HepG2 (cell line): ENCODE data around the gene TMEM134. TPM values are rescaled to one million over a fixed set of nuclear protein-coding genes. Genes with fewer than 3 reads are reported as not detected.

Source experiments
- ATF1 ChIP-seq: IDR thresholded peaks from 2 replicates; pipeline ENCODE4 v1.6.1; 2016; ENCODE audit warnings: mild to moderate bottlenecking, control low read depth
- ATRX ChIP-seq: sonication (generic); formaldehyde crosslinking; IDR thresholded peaks from 2 replicates; pipeline ENCODE4 v1.4.0; 2020; ENCODE audit warnings: missing genetic modification reagents, borderline replicate concordance
- BRCA1 ChIP-seq: sonication (generic); formaldehyde crosslinking; IDR thresholded peaks from 2 replicates; pipeline ENCODE4 v1.4.0; 2020; ENCODE audit warnings: missing genetic modification reagents
- CREB1 ChIP-seq, 2 experiments: fragments of 450-650 bp in 1 of 2; IDR thresholded peaks; 2 replicates each; pipeline ENCODE4 v1.6.1; 2016 to 2017; ENCODE audit warnings: control low read depth in 1 of 2, mild to moderate bottlenecking in 1 of 2, missing compliant biosample characterization in 1 of 2, missing genetic modification characterization in 1 of 2
- GTF3A ChIP-seq: sonication (generic); formaldehyde crosslinking; conservative IDR thresholded peaks from 2 replicates; pipeline ENCODE4 v1.4.0; 2020; ENCODE audit warnings: mild to moderate bottlenecking, missing genetic modification reagents
- KDM2A ChIP-seq: sonication (generic); formaldehyde crosslinking; IDR thresholded peaks from 2 replicates; pipeline ENCODE4 v1.4.0; 2020; ENCODE audit warnings: low read depth, missing genetic modification reagents, borderline replicate concordance
- KDM5B ChIP-seq: sonication (generic); formaldehyde crosslinking; IDR thresholded peaks from 2 replicates; pipeline ENCODE4 v1.4.0; 2020; ENCODE audit warnings: missing genetic modification reagents, mild to moderate bottlenecking, borderline replicate concordance
- KLF9 ChIP-seq: IDR thresholded peaks from 2 replicates; pipeline ENCODE4 v1.6.1; 2016; ENCODE audit warnings: low read depth
- NFYC ChIP-seq: IDR thresholded peaks from 2 replicates; pipeline ENCODE4 v1.6.1; 2016; ENCODE audit warnings: missing genetic modification reagents, missing compliant biosample characterization
- PRDM4 ChIP-seq: sonication (generic); formaldehyde crosslinking; IDR thresholded peaks from 2 replicates; pipeline ENCODE4 v1.9.0; 2021; ENCODE audit warnings: missing genetic modification reagents, borderline replicate concordance
- SIN3A ChIP-seq: IDR thresholded peaks from 2 replicates; pipeline ENCODE4 v1.6.1; 2011; ENCODE audit warnings: low read depth, mild to moderate bottlenecking, control low read depth, low read length, borderline replicate concordance
- XRCC5 ChIP-seq: fragments of 200-400 bp; formaldehyde crosslinking; optimal IDR thresholded peaks from 2 replicates; pipeline ENCODE3; 2017; ENCODE audit warnings: mild to moderate bottlenecking, low read length
- ZFP90 ChIP-seq: sonication (generic); formaldehyde crosslinking; IDR thresholded peaks from 2 replicates; pipeline ENCODE4 v1.8.0; 2022; ENCODE audit warnings: missing genetic modification reagents, mild to moderate bottlenecking, inconsistent platforms, borderline replicate concordance
- ZGPAT ChIP-seq: IDR thresholded peaks from 2 replicates; pipeline ENCODE4 v1.6.1; 2016; ENCODE audit warnings: mild to moderate bottlenecking
- ZNF333 ChIP-seq: sonication (generic); formaldehyde crosslinking; IDR thresholded peaks from 2 replicates; pipeline ENCODE4 v1.4.0; 2020; ENCODE audit warnings: mild to moderate bottlenecking, missing genetic modification reagents, borderline replicate concordance
- ZNF44 ChIP-seq: sonication (generic); formaldehyde crosslinking; IDR thresholded peaks from 2 replicates; pipeline ENCODE4 v1.5.1; 2020; ENCODE audit warnings: mild to moderate bottlenecking, missing genetic modification reagents
- ZSCAN5A ChIP-seq: sonication (generic); formaldehyde crosslinking; IDR thresholded peaks from 2 replicates; pipeline ENCODE4 v1.8.0; 2022; ENCODE audit warnings: mild to moderate bottlenecking, missing genetic modification reagents, borderline replicate concordance
- polyA plus RNA-seq, 8 experiments: library from polyadenylated mRNA; depleted of rRNA in 3 of 8; stranded (reverse) in 7 of 8; unstranded in 1 of 8; fragments of >200 nt; fragmentation: Illumina TruSeq in 4 of 8; extraction: Trizol in 4 of 8; gene quantifications; 2 replicates each; pipeline versions ENCODE4 v1.2.1 to v1.2.3, GENCODE V29; 2011 to 2016; ENCODE audit warnings: low read depth in 4 of 8, missing spikeins in 1 of 8, mixed read lengths in 1 of 8; ENCODE audit not compliant: insufficient read depth in 1 of 8
- total RNA-seq, 5 experiments: library from RNA; depleted of rRNA; stranded (reverse); fragments of >200 nt; fragmentation: Illumina TruSeq; extraction: Trizol; gene quantifications; 2 replicates each; pipeline ENCODE4 v1.2.3, GENCODE V29; 2016; ENCODE audit warnings: low read depth in 1 of 5
- TF ChIP-seq, protein P1 (sequence below): IDR thresholded peaks from 2 replicates; pipeline ENCODE4 v1.6.1; 2012; ENCODE audit warnings: low read length, improper control_type of control experiment

TMEM134 gene
- total and polyA plus RNA-seq, 2 of the 13 experiments (the other 11 are each of a cell fraction or from before 2014, with no cell fraction given) = 6.9 to 26.9 TPM

DNA sequence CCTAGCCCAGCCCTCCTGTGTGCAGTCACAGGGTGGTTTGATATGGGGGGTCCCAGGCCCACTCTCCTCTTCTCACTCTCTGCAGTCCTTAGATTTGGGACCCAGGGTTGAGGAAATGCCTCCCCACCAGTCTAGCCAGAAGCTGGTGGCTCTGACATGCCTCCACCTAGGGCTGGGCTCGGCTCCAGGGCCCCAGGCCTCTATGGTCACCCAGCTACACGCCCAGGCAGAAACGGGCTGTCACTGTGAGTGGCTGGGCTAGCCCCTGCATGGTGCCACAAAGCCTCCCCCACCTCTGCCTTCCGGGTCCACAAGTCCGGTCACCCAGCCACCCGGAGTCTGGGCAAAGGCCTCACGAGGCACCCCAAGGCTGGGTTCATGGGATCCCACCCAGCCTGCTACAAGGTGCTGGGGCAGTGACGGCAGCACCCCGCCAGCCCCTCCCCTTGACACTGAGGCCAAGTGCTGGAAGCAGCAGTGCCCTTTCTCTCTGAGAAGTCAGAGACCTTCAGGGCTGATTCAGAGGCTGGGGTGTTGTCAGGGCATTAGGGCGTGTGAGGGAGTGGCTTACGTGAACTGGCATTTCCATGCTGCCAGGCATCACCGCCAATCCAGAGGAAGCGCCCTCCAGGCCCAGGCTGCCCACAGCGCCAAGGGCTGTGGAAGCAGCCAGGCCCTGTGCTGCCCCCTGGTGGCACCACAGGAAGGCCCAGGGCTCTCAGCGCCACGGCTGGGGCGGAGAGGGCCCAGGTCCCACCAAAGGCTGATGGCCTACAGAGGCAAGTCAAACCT lies 36.8 kb upstream of the TMEM134 start (continued):
- TF ChIP-seq XRCC5 (peak; percentile 61), CREB1 (IDR thresholded peaks at IDR 0.05) (no peak), CREB1 (CRISPR knock-in tag; IDR thresholded peaks at IDR 0.05) (peak; percentile 37; the same call in 1 of the 2 replicates), ZGPAT (peak; percentile 60), SIN3A (peak; percentile 75; the same call in 1 of the 2 replicates), PRDM4 (CRISPR knock-in tag) (no peak), ZSCAN5A (no peak), BRCA1 (CRISPR knock-in tag) (no peak), KDM2A (peak; percentile 72; the same call in 1 of the 2 replicates), KLF9 (CRISPR knock-in tag) (0 out of 2 replicates have a peak, but pooled peaks have one; percentile 47), NFYC (0 out of 2 replicates have a peak, but pooled peaks have one; percentile 13), GTF3A (CRISPR knock-in tag) (peak; percentile 63; the same call in 1 of the 2 replicates), ZNF44 (no peak), ATRX (CRISPR knock-in tag) (no peak), ZNF333 (CRISPR knock-in tag) (no peak), ATF1 (CRISPR knock-in tag) (no peak), KDM5B (CRISPR knock-in tag) (peak; percentile 75; the same call in 1 of the 2 replicates), ZFP90 (no peak)
- TF ChIP-seq, protein P1, sequence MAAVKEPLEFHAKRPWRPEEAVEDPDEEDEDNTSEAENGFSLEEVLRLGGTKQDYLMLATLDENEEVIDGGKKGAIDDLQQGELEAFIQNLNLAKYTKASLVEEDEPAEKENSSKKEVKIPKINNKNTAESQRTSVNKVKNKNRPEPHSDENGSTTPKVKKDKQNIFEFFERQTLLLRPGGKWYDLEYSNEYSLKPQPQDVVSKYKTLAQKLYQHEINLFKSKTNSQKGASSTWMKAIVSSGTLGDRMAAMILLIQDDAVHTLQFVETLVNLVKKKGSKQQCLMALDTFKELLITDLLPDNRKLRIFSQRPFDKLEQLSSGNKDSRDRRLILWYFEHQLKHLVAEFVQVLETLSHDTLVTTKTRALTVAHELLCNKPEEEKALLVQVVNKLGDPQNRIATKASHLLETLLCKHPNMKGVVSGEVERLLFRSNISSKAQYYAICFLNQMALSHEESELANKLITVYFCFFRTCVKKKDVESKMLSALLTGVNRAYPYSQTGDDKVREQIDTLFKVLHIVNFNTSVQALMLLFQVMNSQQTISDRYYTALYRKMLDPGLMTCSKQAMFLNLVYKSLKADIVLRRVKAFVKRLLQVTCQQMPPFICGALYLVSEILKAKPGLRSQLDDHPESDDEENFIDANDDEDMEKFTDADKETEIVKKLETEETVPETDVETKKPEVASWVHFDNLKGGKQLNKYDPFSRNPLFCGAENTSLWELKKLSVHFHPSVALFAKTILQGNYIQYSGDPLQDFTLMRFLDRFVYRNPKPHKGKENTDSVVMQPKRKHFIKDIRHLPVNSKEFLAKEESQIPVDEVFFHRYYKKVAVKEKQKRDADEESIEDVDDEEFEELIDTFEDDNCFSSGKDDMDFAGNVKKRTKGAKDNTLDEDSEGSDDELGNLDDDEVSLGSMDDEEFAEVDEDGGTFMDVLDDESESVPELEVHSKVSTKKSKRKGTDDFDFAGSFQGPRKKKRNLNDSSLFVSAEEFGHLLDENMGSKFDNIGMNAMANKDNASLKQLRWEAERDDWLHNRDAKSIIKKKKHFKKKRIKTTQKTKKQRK = no peak
